ENCODE data around the gene OPRM1. TPM values are rescaled to one million over a fixed set of nuclear protein-coding genes. Genes with fewer than 3 reads are reported as not detected.

The OPRM1 gene
- polyA plus RNA-seq, 1 experiment = not detected

DNA sequence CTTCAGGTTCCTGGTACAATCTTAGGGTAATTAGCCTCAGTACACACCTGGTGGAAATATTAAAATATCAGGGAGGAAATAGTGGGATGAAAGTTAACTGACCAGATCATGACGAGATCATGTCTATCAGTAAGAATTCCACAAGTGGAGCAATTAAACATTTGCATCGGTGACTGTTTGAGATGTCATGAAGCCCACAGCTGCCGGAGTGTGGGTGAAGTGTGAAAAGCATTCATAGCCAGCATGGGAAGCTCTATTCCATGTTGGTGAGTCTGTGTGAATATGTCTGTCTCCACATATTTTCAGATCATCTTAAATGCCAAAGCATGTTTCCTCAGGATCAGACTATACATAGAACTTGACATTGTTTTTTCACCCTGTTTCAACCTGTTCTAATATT, 174.7 kb downstream of the OPRM1 start:
- ChIA-PET POLR2A (no interaction called here), CTCF (no interaction called here)
- TF ChIP-seq, protein P1, sequence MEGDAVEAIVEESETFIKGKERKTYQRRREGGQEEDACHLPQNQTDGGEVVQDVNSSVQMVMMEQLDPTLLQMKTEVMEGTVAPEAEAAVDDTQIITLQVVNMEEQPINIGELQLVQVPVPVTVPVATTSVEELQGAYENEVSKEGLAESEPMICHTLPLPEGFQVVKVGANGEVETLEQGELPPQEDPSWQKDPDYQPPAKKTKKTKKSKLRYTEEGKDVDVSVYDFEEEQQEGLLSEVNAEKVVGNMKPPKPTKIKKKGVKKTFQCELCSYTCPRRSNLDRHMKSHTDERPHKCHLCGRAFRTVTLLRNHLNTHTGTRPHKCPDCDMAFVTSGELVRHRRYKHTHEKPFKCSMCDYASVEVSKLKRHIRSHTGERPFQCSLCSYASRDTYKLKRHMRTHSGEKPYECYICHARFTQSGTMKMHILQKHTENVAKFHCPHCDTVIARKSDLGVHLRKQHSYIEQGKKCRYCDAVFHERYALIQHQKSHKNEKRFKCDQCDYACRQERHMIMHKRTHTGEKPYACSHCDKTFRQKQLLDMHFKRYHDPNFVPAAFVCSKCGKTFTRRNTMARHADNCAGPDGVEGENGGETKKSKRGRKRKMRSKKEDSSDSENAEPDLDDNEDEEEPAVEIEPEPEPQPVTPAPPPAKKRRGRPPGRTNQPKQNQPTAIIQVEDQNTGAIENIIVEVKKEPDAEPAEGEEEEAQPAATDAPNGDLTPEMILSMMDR (IDR thresholded peaks at IDR 0.05; ENCODE audit: low read depth, low read length) = no peak
- Histone ChIP-seq H3K9me3 (ENCODE audit: control insufficient read depth, insufficient read depth, low read length) (no peaks in the 10 kb centered on the region), H3K27me3 (ENCODE audit: control insufficient read depth, insufficient read depth, low read length) (no peaks in the 10 kb centered on the region), H3K4me3 (ENCODE audit: low read depth, low read length) (no peak overlapping the region), H3K27ac (ENCODE audit: low read depth, low read length) (no peak overlapping the region)
- no peak for DNase-seq (ENCODE audit: low read depth, low spot score)

DNA sequence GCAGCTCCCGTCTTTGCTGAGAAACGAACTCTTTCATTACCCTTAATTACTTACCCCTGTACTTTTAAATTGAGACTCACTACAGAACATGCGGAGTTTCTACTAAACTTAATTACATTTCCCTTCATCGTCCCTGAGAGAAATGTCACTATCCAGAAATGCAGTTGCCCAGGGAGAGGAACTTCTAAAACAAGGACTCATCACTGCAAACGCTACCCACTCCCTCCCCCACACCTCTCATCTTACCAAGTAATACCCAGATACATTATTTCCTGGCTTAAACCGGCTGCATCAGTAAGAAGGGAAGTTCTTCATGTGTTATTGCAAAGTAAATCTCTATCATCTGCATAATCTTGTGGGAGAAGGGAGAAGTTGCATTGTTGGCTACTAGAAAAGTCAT, 179.3 kb downstream of the OPRM1 start:
- TF ChIP-seq, protein P1 (IDR thresholded peaks at IDR 0.05; ENCODE audit: low read depth, low read length) = no peak
- ChIA-PET CTCF (no interaction called here), POLR2A (no interaction called here)
- Histone ChIP-seq H3K4me3 (ENCODE audit: low read depth, low read length) (no peak overlapping the region), H3K9me3 (ENCODE audit: control insufficient read depth, insufficient read depth, low read length) (no peaks in the 10 kb centered on the region), H3K27ac (ENCODE audit: low read depth, low read length) (no peak overlapping the region), H3K27me3 (ENCODE audit: control insufficient read depth, insufficient read depth, low read length) (peaks cover 6% of the 10 kb centered on the region)
- DNase-seq (ENCODE audit: low read depth, low spot score) = no peak

DNA sequence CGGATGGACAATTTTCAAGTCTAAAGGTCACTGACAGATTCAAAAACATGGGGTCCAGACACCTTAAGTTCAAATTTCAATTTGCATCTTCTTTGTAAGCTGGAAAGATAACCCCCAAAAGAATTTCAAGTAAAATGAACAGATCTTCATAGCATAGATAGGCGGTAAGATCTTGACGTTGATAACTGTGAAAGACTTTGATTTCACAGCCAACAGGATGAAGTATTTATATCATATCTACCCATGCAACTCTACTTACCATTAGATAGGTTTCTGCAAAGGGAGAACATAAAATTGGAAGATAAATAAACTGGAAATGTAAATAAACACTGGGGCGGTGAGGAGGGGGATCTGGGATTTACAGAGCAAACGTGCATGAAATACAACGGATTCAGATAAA, 179.7 kb downstream of the OPRM1 start:
- Histone ChIP-seq H3K27ac (ENCODE audit: low read depth, low read length) (no peak overlapping the region), H3K27me3 (ENCODE audit: control insufficient read depth, insufficient read depth, low read length) (peaks cover 8% of the 10 kb centered on the region), H3K4me3 (ENCODE audit: low read depth, low read length) (no peak overlapping the region), H3K9me3 (ENCODE audit: control insufficient read depth, insufficient read depth, low read length) (no peaks in the 10 kb centered on the region)
- ChIA-PET POLR2A (no interaction called here), CTCF (no interaction called here)
- DNase-seq (ENCODE audit: low read depth, low spot score) = no peak
- TF ChIP-seq, protein P1 (IDR thresholded peaks at IDR 0.05; ENCODE audit: low read depth, low read length) = no peak

DNA sequence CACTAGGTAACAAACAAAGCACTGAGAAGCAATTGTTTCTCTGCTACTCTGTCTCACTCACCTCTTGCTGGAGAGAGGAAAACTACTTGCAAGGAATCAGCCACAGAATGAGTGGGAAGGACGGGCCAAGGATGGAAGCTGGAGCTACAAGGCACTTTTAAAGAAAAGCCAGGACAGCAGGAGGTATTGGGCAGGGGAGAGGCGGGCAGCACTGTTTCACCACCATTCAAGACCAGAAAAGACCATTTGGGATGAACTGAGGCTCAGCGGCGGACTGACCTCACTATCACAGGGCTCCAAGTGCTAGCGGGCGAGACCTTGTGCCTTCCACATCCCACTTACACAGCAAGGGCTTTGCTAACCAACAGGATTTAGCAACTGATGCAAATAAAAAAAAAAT, 180.2 kb downstream of the OPRM1 start:
- Histone ChIP-seq H3K27ac (ENCODE audit: low read depth, low read length) (no peak overlapping the region), H3K27me3 (ENCODE audit: control insufficient read depth, insufficient read depth, low read length) (peaks cover 8% of the 10 kb centered on the region), H3K9me3 (ENCODE audit: control insufficient read depth, insufficient read depth, low read length) (no peaks in the 10 kb centered on the region), H3K4me3 (ENCODE audit: low read depth, low read length) (no peak overlapping the region)
- DNase-seq (ENCODE audit: low read depth, low spot score) = no peak
- POLR2A ChIA-PET = no interaction called here
- TF ChIP-seq, protein P1 (IDR thresholded peaks at IDR 0.05; ENCODE audit: low read depth, low read length) = no peak
- CTCF ChIA-PET = no interaction called here

DNA sequence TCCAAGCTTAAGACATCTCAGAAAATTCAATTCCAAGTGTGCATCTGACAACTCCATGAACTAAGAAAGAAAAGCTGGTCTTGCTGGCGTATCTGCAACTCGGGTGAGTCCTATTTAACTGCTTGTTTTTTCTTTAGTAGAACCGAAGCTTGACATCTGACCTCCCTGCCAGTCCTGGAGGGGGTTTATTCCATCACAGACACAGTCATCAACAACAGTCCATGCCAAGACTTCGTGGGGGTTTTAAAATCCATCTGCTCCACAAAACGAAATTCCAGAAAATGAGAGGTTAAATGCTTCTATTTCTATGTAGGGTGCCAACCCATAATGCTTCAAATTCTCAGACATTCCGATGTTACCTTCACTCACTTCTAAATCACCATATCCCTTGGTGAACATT, 183.7 kb downstream of the OPRM1 start:
- no peak overlapping the region for H3K4me3 ChIP-seq (ENCODE audit: low read depth, low read length)
- H3K27me3 ChIP-seq (ENCODE audit: control insufficient read depth, insufficient read depth, low read length) = peaks cover 8% of the 10 kb centered on the region
- TF ChIP-seq, protein P1 (IDR thresholded peaks at IDR 0.05; ENCODE audit: low read depth, low read length) = no peak
- H3K9me3 ChIP-seq (ENCODE audit: control insufficient read depth, insufficient read depth, low read length) = no peaks in the 10 kb centered on the region
- CTCF ChIA-PET = interaction anchor here (1.2 kb wide), 1 partner anchor 583 kb away, joined by 3 read pairs; no protein-coding TSS in a partner anchor
- H3K27ac ChIP-seq (ENCODE audit: low read depth, low read length) = no peak overlapping the region
- POLR2A ChIA-PET = no interaction called here
- DNase-seq (ENCODE audit: low read depth, low spot score) = no peak

All from AG04450 (cell line).